SU-DHL-6 (cell line): ENCODE results near the gene URM1.

Source experiments
- H2AFZ ChIP-seq: fragments of 200-600 bp; sonication (generic); 2 replicates; pipeline ENCODE4 v1.6.1; 2014; ENCODE audit warnings: low read depth, mild to moderate bottlenecking, moderate library complexity, mixed read lengths, antibody characterized with exemption, low read length; ENCODE audit not compliant: severe bottlenecking
- H3F3A ChIP-seq: fragments of 200-600 bp; shearing (Covaris generic); 2 replicates; pipeline ENCODE4 v1.6.0; 2016; ENCODE audit warnings: antibody characterized with exemption, mild to moderate bottlenecking; ENCODE audit not compliant: insufficient read depth
- H3K27ac ChIP-seq: fragments of 200-600 bp; sonication (generic); 2 replicates; pipeline ENCODE4 v1.5.1; 2016; ENCODE audit warnings: low read depth, mild to moderate bottlenecking, low read length, moderate library complexity, mixed read lengths
- H3K27me3 ChIP-seq: fragments of 200-600 bp; sonication (generic), shearing (Covaris generic); 2 replicates; pipeline ENCODE4 v1.6.0; 2014; ENCODE audit warnings: mild to moderate bottlenecking, low read length
- H3K36me3 ChIP-seq: fragments of 200-600 bp; sonication (generic); 2 replicates; pipeline ENCODE4 v1.6.1; 2014; ENCODE audit warnings: mild to moderate bottlenecking, low read length, mixed read lengths
- H3K4me2 ChIP-seq: fragments of 300-600, 200-600 bp; shearing (Covaris generic), sonication (generic); 2 replicates; pipeline ENCODE4 v1.6.0; 2014; ENCODE audit warnings: low read length, low read depth, mild to moderate bottlenecking; ENCODE audit not compliant: poor library complexity, severe bottlenecking
- H3K4me3 ChIP-seq: fragments of 200-600 bp; sonication (generic); 2 replicates; pipeline ENCODE4 v1.5.1; 2014; ENCODE audit warnings: antibody characterized with exemption, low read length, mild to moderate bottlenecking, mixed read lengths; ENCODE audit not compliant: insufficient read depth, poor library complexity, severe bottlenecking
- H3K79me2 ChIP-seq: fragments of 200-600 bp; sonication (generic); 2 replicates; pipeline ENCODE4 v1.6.1; 2014; ENCODE audit warnings: mild to moderate bottlenecking, low read length, moderate library complexity; ENCODE audit not compliant: insufficient read depth
- H3K9ac ChIP-seq: fragments of 200-600 bp; sonication (generic); 2 replicates; pipeline ENCODE4 v1.7.0; 2014; ENCODE audit warnings: mild to moderate bottlenecking, low read length
- H3K9me2 ChIP-seq: fragments of 200-600 bp; sonication (generic); replicated peaks from 2 replicates; pipeline ENCODE4 v1.6.1; 2014; ENCODE audit warnings: low read length; ENCODE audit not compliant: insufficient read depth
- H3K9me3 ChIP-seq: fragments of 200-600 bp; sonication (generic); 2 replicates; pipeline ENCODE4 v1.6.1; 2014; ENCODE audit warnings: low read length, mixed read lengths; ENCODE audit not compliant: insufficient read depth
- H4K20me1 ChIP-seq: fragments of 200-600 bp; sonication (generic); 2 replicates; pipeline ENCODE4 v1.6.1; 2014; ENCODE audit warnings: low read depth, mild to moderate bottlenecking, antibody characterized with exemption, low read length, moderate library complexity, mixed read lengths
- CTCF ChIP-seq: fragments of 200-600 bp; sonication (generic); IDR thresholded peaks from one replicate; pipeline ENCODE4 v1.5.1; 2017; ENCODE audit warnings: antibody characterized with exemption, mild to moderate bottlenecking, low read length, moderate library complexity; ENCODE audit not compliant: insufficient read depth, poor library complexity, severe bottlenecking
- EZH2phosphoT487 ChIP-seq: fragments of 200-600 bp; sonication (generic), shearing (Covaris generic); conservative IDR thresholded peaks from 2 replicates; pipeline ENCODE4 v1.6.1; 2018; ENCODE audit warnings: mild to moderate bottlenecking, antibody characterized with exemption, low read length, moderate library complexity, mixed read lengths

URM1 gene

GRCh38 chr9:128342971-128343680, 28.0 kb upstream of the URM1 start:
- Histone ChIP-seq H2AFZ (no peak overlapping the region), H3K9ac (no peak overlapping the region), H3K9me2 (no peaks in the 10 kb centered on the region), H3K4me3 (no peak overlapping the region), H3K27me3 (no peaks in the 10 kb centered on the region), H3K79me2 (no peaks in the 10 kb centered on the region), H3K27ac (no peak overlapping the region), H3K9me3 (no peaks in the 10 kb centered on the region), H4K20me1 (no peaks in the 10 kb centered on the region), H3K36me3 (no peaks in the 10 kb centered on the region), H3F3A (peaks cover 7% of the 10 kb centered on the region; the same call in 1 of the 2 replicates), H3K4me2 (no peak overlapping the region)
- TF ChIP-seq CTCF (no peak), EZH2phosphoT487 (no peak)

- Histone ChIP-seq H3K27ac (no peak overlapping the region), H3K36me3 (no peaks in the 10 kb centered on the region), H3K27me3 (no peaks in the 10 kb centered on the region), H2AFZ (no peak overlapping the region), H3K9me3 (no peaks in the 10 kb centered on the region), H3K9me2 (no peaks in the 10 kb centered on the region), H3K4me3 (no peak overlapping the region), H3K79me2 (no peaks in the 10 kb centered on the region), H3K4me2 (no peak overlapping the region), H3K9ac (no peak overlapping the region), H4K20me1 (no peaks in the 10 kb centered on the region), H3F3A (peaks cover 7% of the 10 kb centered on the region; the same call in 1 of the 2 replicates)
- TF ChIP-seq EZH2phosphoT487 (no peak), CTCF (no peak)
Observed at GRCh38 chr9:128343855-128344254, 27.3 kb upstream of the URM1 start.

GRCh38 chr9:128344931-128345605, 26.1 kb upstream of the URM1 start:
- Histone ChIP-seq H3K4me3 (no peak overlapping the region), H4K20me1 (no peaks in the 10 kb centered on the region), H3K79me2 (no peaks in the 10 kb centered on the region), H3K36me3 (no peaks in the 10 kb centered on the region), H3F3A (0 out of 2 replicates have a peak, but pooled peaks cover under 1% of the 10 kb centered on the region), H3K9me2 (no peaks in the 10 kb centered on the region), H3K9me3 (no peaks in the 10 kb centered on the region), H3K9ac (no peak overlapping the region), H2AFZ (no peak overlapping the region), H3K27ac (no peak overlapping the region), H3K4me2 (no peak overlapping the region), H3K27me3 (no peaks in the 10 kb centered on the region)
- TF ChIP-seq CTCF: no peak
- TF ChIP-seq EZH2phosphoT487: no peak
